GM12878 (cell line): ENCODE data around the gene DDIT3. TPM values are rescaled to one million over a fixed set of nuclear protein-coding genes. Genes with fewer than 3 reads are reported as not detected.
A peak's percentile ranks its signal among the peaks of the same experiment; 100 is the strongest.

Source experiments
- ATAC-seq: fragments of 200-7000 bp; cut with Tn5 transposase; 3 replicates; pipeline ENCODE4 v1.9.1; 2020; ENCODE audit warnings: mild to moderate bottlenecking, moderate library complexity
- BruUV-seq: library from RNA; stranded (reverse); fragments of 400-500 nt; replicated peaks from 2 replicates; lab custom pipeline; 2021; lab: Mats Ljungman, UMichigan
- CTCF ChIA-PET: fragments of 300-600 bp; sonication (Branson Sonifier 250); formaldehyde crosslinking; extraction: SDS; loops from one replicate; lab custom pipeline; 2021; ENCODE audit warnings: inconsistent platforms; lab: Yijun Ruan, JAX
- POLR2A ChIA-PET: fragments of 350-600 bp; formaldehyde crosslinking; extraction: SDS; loops from one replicate; lab custom pipeline; 2021; ENCODE audit warnings: inconsistent platforms; lab: Charles Lee
- RAD21 ChIA-PET: fragments of 300-600 bp; sonication (Branson Sonifier 250); formaldehyde crosslinking; loops from one replicate; lab custom pipeline; 2023; ENCODE audit warnings: antibody characterized with exemption; ENCODE audit not compliant: unreplicated experiment; lab: Charles Lee
- SMC1A ChIA-PET: fragments of 300-600 bp; sonication (Branson Sonifier 250); formaldehyde crosslinking; loops from one replicate; lab custom pipeline; 2023; ENCODE audit not compliant: unreplicated experiment, uncharacterized antibody; lab: Charles Lee
- DNase-seq: peaks from one replicate; pipeline ENCODE4 v3.0.0-alpha.2; 2011; ENCODE audit warnings: low read depth, low spot score
- FAIRE-seq: peaks from 3 replicates; lab custom pipeline; 2011; peaks lifted over from hg19 to GRCh38; lab: Jason Lieb, UNC
- H2AFZ ChIP-seq: 2 replicates; pipeline ENCODE4 v1.6.0; 2011; ENCODE audit warnings: low read depth, low read length, control low read depth; ENCODE audit not compliant: control insufficient read depth
- H3K27ac ChIP-seq: 2 replicates; pipeline ENCODE4 v1.5.1; 2011; ENCODE audit warnings: control low read depth; ENCODE audit not compliant: control insufficient read depth, insufficient read depth
- H3K27me3 ChIP-seq, 2 experiments: replicated peaks in 1 of 2; 2 replicates each; pipeline versions ENCODE4 v1.6.0 to v1.6.1; 2011; ENCODE audit warnings: low read length in 1 of 2; ENCODE audit not compliant: control insufficient read depth in 2 of 2, insufficient read depth in 2 of 2
- H3K36me3 ChIP-seq, 2 experiments: 2 replicates each; pipeline ENCODE4 v1.5.1; 2011; ENCODE audit warnings: low read length in 1 of 2; ENCODE audit not compliant: control insufficient read depth in 2 of 2, insufficient read depth in 2 of 2
- H3K4me1 ChIP-seq: 2 replicates; pipeline ENCODE4 v1.6.1; 2011; ENCODE audit warnings: mild to moderate bottlenecking, low read length, moderate library complexity, mixed read lengths; ENCODE audit not compliant: control insufficient read depth, insufficient read depth
- H3K4me2 ChIP-seq: 2 replicates; pipeline ENCODE4 v1.6.0; 2011; ENCODE audit warnings: control low read depth; ENCODE audit not compliant: control insufficient read depth, insufficient read depth
- H3K4me3 ChIP-seq: fragments of 200-600 bp; sonication (generic); 2 replicates; pipeline ENCODE4 v1.5.1; 2016
- H3K79me2 ChIP-seq: 2 replicates; pipeline ENCODE4 v1.6.0; 2011; ENCODE audit warnings: low read length; ENCODE audit not compliant: control insufficient read depth, insufficient read depth
- H3K9ac ChIP-seq: 2 replicates; pipeline ENCODE4 v1.8.0; 2011; ENCODE audit warnings: low read length, control low read depth, mixed read lengths; ENCODE audit not compliant: control insufficient read depth, insufficient read depth
- H3K9me3 ChIP-seq: replicated peaks from 3 replicates; pipeline ENCODE4 v1.5.1; 2011; ENCODE audit warnings: mild to moderate bottlenecking, low read length; ENCODE audit not compliant: control insufficient read depth, insufficient read depth
- H4K20me1 ChIP-seq: 2 replicates; pipeline ENCODE4 v1.6.0; 2011; ENCODE audit not compliant: control insufficient read depth, insufficient read depth
- HSF1 ChIP-seq: fragments of 150-350 bp; IDR thresholded peaks from 2 replicates; pipeline ENCODE4 v1.6.1; 2014; ENCODE audit warnings: mild to moderate bottlenecking, low read depth, low read length
- IKZF1 ChIP-seq: fragments of 450-650 bp; conservative IDR thresholded peaks from 2 replicates; pipeline ENCODE4 v1.6.1; 2017; ENCODE audit warnings: antibody characterized with exemption, mild to moderate bottlenecking
- IRF3 ChIP-seq: fragments of 450-650 bp; IDR thresholded peaks from 2 replicates; pipeline ENCODE4 v1.6.1; 2014; ENCODE audit warnings: mild to moderate bottlenecking
- POLR2A ChIP-seq: IDR thresholded peaks from 2 replicates; pipeline ENCODE4 v1.6.1; 2011; ENCODE audit warnings: low read depth, mild to moderate bottlenecking, low read length
- POLR2AphosphoS5 ChIP-seq: IDR thresholded peaks from 2 replicates; pipeline ENCODE4 v1.6.1; 2011; ENCODE audit warnings: mild to moderate bottlenecking, low read length, inconsistent platforms
- SMAD5 ChIP-seq: IDR thresholded peaks from 2 replicates; pipeline ENCODE4 v1.6.1; 2016; ENCODE audit warnings: antibody characterized with exemption, low read depth
- SMC3 ChIP-seq: IDR thresholded peaks from 2 replicates; pipeline ENCODE4 v1.6.1; 2011; ENCODE audit warnings: low read length, improper control_type of control experiment, borderline replicate concordance
- WRNIP1 ChIP-seq: IDR thresholded peaks from 2 replicates; pipeline ENCODE4 v1.6.1; 2011; ENCODE audit warnings: low read depth, low read length, improper control_type of control experiment, borderline replicate concordance
- ZNF207 ChIP-seq: fragments of 450-650 bp; IDR thresholded peaks from 2 replicates; pipeline ENCODE4 v1.6.1; 2014; ENCODE audit warnings: antibody characterized with exemption, mild to moderate bottlenecking, borderline replicate concordance
- ZNF622 ChIP-seq: fragments of 450-650 bp; IDR thresholded peaks from 2 replicates; pipeline ENCODE4 v1.6.1; 2017; ENCODE audit warnings: mild to moderate bottlenecking, inconsistent platforms
- WGBS: methylation state at CpG from one replicate; pipeline ENCODE4 v1.1.6; 2016; ENCODE audit warnings: low lambda C conversion rate; ENCODE audit not compliant: insufficient replicate concordance, insufficient coverage; ENCODE audit errors: missing lambda C conversion rate; 5-methylcytosine and 5-hydroxymethylcytosine counted together
- in situ Hi-C: fragments of 300-500 bp; cut with MboI; formaldehyde crosslinking; loops from 9 replicates; pipeline ENCODE4 v1.14.3; 2018; ENCODE audit warnings: mixed read lengths
- intact Hi-C: fragments of 100-400 bp; cut with micrococcal nuclease; formaldehyde crosslinking; loops from one replicate; pipeline ENCODE4 v1.14.2; 2022; ENCODE audit not compliant: unreplicated experiment
- polyA plus RNA-seq, 11 experiments: library from polyadenylated mRNA; depleted of rRNA in 4 of 11; unstranded in 6 of 11; stranded (reverse) in 5 of 11; fragments of >200 nt; fragmentation: Nextera tagmentation in 4 of 11; fragmentation: Illumina TruSeq in 1 of 11; extraction: Ambion mirVana in 4 of 11; extraction: Trizol in 1 of 11; gene quantifications; 1 replicate in 1 of 11; 2 replicates in 10 of 11; pipeline versions ENCODE4 v1.2.1 to v1.2.3, GENCODE V29; 2011 to 2016; ENCODE audit warnings: inconsistent platforms in 2 of 11, missing spikeins in 2 of 11, low read depth in 1 of 11
- total RNA-seq, 4 experiments: library from RNA; depleted of rRNA in 3 of 4; stranded (reverse); fragments of >200 nt in 3 of 4; fragmentation: Illumina TruSeq in 1 of 4; extraction: Trizol in 1 of 4; gene quantifications; 2 replicates each; pipeline versions ENCODE4 v1.2.1 to v1.2.3, GENCODE V29; 2013 to 2021

DDIT3 gene
- total and polyA plus RNA-seq, 10 of the 15 experiments (the other 5 are each of a cell fraction or from before 2014, with no cell fraction given) = 9.2 to 28.9 (median 15.5) TPM

- TF ChIP-seq SMC3 = no peak
Measured at GRCh38 chr12:57490126-57490525, 30.2 kb downstream of the DDIT3 start (continued).

GRCh38 chr12:57489157-57489641, 31.1 kb downstream of the DDIT3 start:
- ChIA-PET CTCF (interaction anchor here (0.9 to 1.0 kb wide), 2 partner anchors 12 to 30 kb away, joined by 3 to 5 read pairs; no protein-coding TSS in a partner anchor), RAD21 (no interaction called here), POLR2A (interaction anchor here (0.5 to 1.6 kb wide), 4 partner anchors 9 to 55 kb away, joined by 3 to 5 read pairs (median 4); partner anchors contain the start of gene DDIT3), SMC1A (no interaction called here)
- peak overlapping the region; percentile 74 for H3K9ac ChIP-seq
- no peak overlapping the region for H3K27ac ChIP-seq
- TF ChIP-seq WRNIP1 = no peak
- no peak for TF ChIP-seq IRF3
- no peak for TF ChIP-seq ZNF622
- 0 out of 2 replicates have a peak, but pooled peaks have one; percentile 6 for TF ChIP-seq POLR2A
- TF ChIP-seq ZNF207 = no peak
- no peak for TF ChIP-seq SMAD5
- TF ChIP-seq IKZF1 = no peak
- no peak for TF ChIP-seq HSF1
- TF ChIP-seq POLR2AphosphoS5 = no peak
- H3K4me2 ChIP-seq = peak overlapping the region; percentile 58
- FAIRE-seq (no peak), ATAC-seq (no peak), DNase-seq (no peak)
- H3K9me3 ChIP-seq = no peaks in the 10 kb centered on the region
- intact Hi-C loops = no loop called here
- H2AFZ ChIP-seq = no peak overlapping the region
- H3K79me2 ChIP-seq = peaks cover 17% of the 10 kb centered on the region
- no peaks in the 10 kb centered on the region for H3K27me3 ChIP-seq
- in situ Hi-C loops = no loop called here
- H3K4me1 ChIP-seq = peaks cover 6% of the 10 kb centered on the region
- no TSS peak for BruUV-seq
- H4K20me1 ChIP-seq = no peaks in the 10 kb centered on the region
- 84% methylated on average over 5 of the region's 5 CpGs for WGBS
- peaks cover 6 to 19% of the 10 kb centered on the region in 2 experiments for H3K36me3 ChIP-seq
- H3K4me3 ChIP-seq = peak overlapping the region; percentile 97
